Fibroblast of lung (primary cell): ENCODE data around the gene DPYSL4. TPM values are rescaled to one million over a fixed set of nuclear protein-coding genes. Genes with fewer than 3 reads are reported as not detected.

Source experiments
- DNase-seq, 2 donors: peaks; one replicate each; pipeline versions ENCODE4 v3.0.0 to v3.0.0-alpha.2; 2010; ENCODE audit warnings: low read depth in 2 of 2
- H2AFZ ChIP-seq: 2 replicates; pipeline ENCODE4 v1.5.1; 2012; ENCODE audit warnings: low read length, control low read depth, inconsistent platforms
- H3K27ac ChIP-seq: 2 replicates; pipeline ENCODE4 v1.5.1; 2011; ENCODE audit warnings: low read length, control low read depth; ENCODE audit not compliant: insufficient read depth
- H3K27me3 ChIP-seq: 2 replicates; pipeline ENCODE4 v1.5.1; 2011; ENCODE audit warnings: mild to moderate bottlenecking, low read length; ENCODE audit not compliant: control insufficient read depth, insufficient read depth
- H3K36me3 ChIP-seq: 2 replicates; pipeline ENCODE4 v1.5.1; 2011; ENCODE audit warnings: low read length; ENCODE audit not compliant: control insufficient read depth, insufficient read depth
- H3K4me1 ChIP-seq: 2 replicates; pipeline ENCODE4 v1.5.1; 2011; ENCODE audit warnings: low read length; ENCODE audit not compliant: control insufficient read depth, insufficient read depth; ENCODE audit errors: extremely low read depth
- H3K4me2 ChIP-seq: 2 replicates; pipeline ENCODE4 v1.5.1; 2011; ENCODE audit warnings: low read length, control low read depth; ENCODE audit not compliant: insufficient read depth; ENCODE audit errors: extremely low read depth
- H3K4me3 ChIP-seq, 4 experiments: fragments of 200-600 bp in 1 of 4; sonication (generic) in 1 of 4; replicated peaks in 1 of 4; 2 replicates each; pipeline ENCODE4 v1.5.1; 2011 to 2016; ENCODE audit warnings: low read length in 4 of 4, low read depth in 3 of 4, mild to moderate bottlenecking in 3 of 4, control low read depth in 2 of 4, inconsistent platforms in 1 of 4, mixed read lengths in 1 of 4; ENCODE audit not compliant: insufficient read depth in 1 of 4; ENCODE audit errors: control extremely low read depth in 1 of 4
- H3K79me2 ChIP-seq: 2 replicates; pipeline ENCODE4 v1.5.1; 2012; ENCODE audit warnings: mild to moderate bottlenecking, low read length, inconsistent platforms; ENCODE audit not compliant: control insufficient read depth, insufficient read depth
- H3K9ac ChIP-seq: 2 replicates; pipeline ENCODE4 v1.5.1; 2011; ENCODE audit warnings: mild to moderate bottlenecking, low read length, control low read depth; ENCODE audit not compliant: insufficient read depth
- H3K9me3 ChIP-seq: 2 replicates; pipeline ENCODE4 v1.5.1; 2012; ENCODE audit warnings: low read depth, low read length; ENCODE audit not compliant: control insufficient read depth, insufficient read depth
- H4K20me1 ChIP-seq: 2 replicates; pipeline ENCODE4 v1.5.1; 2011; ENCODE audit warnings: low read length; ENCODE audit not compliant: control insufficient read depth, insufficient read depth; ENCODE audit errors: extremely low read depth
- CTCF ChIP-seq, 2 donors: IDR thresholded peaks in 1 of 2; conservative IDR thresholded peaks in 1 of 2; 1 replicate in 1 of 2; 2 replicates in 1 of 2; pipeline ENCODE4 v1.5.1; 2011 to 2012; ENCODE audit warnings: low read length in 2 of 2, control low read depth in 1 of 2, inconsistent platforms in 1 of 2, low read depth in 1 of 2, mild to moderate bottlenecking in 1 of 2
- EZH2 ChIP-seq: IDR thresholded peaks from 2 replicates; pipeline ENCODE4 v1.5.1; 2012; ENCODE audit warnings: low read length, control low read depth, mild to moderate bottlenecking; ENCODE audit errors: missing control alignments
- polyA plus RNA-seq, 2 donors: library from polyadenylated mRNA; depleted of rRNA in 1 of 2; stranded (reverse) in 1 of 2; unstranded in 1 of 2; fragments of >200 nt; gene quantifications; 2 replicates each; pipeline ENCODE4 v1.2.1, GENCODE V29; 2011 to 2012; ENCODE audit warnings: missing spikeins in 1 of 2
- total RNA-seq: library from RNA; depleted of rRNA; stranded (reverse); fragments of >200 nt; gene quantifications from 2 replicates; pipeline ENCODE4 v1.2.1, GENCODE V29; 2014

DPYSL4 gene
- total and polyA plus RNA-seq, 2 donors (not counting 1 experiment from before 2014, with no cell fraction given), result 0.83 to 1.4 TPM

DNA sequence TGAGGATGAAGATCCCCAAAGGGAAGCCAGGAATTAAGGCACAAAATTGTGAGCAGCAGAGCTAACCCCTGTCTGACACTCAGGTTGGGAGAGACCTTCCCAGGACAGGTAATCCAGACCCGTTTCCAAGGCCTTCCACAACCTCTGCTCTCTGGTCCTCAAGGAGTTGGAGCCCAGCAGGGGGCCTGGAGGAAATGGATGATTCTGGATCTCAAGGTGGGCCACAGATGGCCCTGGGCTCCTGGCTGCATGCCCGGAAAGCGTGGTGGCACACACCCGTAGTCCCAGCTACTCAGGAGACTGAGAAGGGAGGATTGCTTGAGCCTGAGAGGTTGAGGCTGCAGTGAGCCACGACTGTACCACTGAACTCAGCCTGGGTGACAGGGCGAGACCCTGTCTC lies 42.3 kb downstream of the DPYSL4 start:
- DNase-seq, result no peak
- no peaks in the 10 kb centered on the region for H4K20me1 ChIP-seq
- no peak overlapping the region for H3K4me2 ChIP-seq
- H3K4me3 ChIP-seq, result no peak overlapping the region
- H3K36me3 ChIP-seq, result no peaks in the 10 kb centered on the region
- TF ChIP-seq EZH2 (no peak), CTCF (conservative IDR thresholded peaks at IDR 0.05 in 1 of 2, IDR thresholded peaks at IDR 0.05 in 1 of 2; ENCODE audit: low read depth in 1 of 2, low read length in 2 of 2) (no peak)
- no peaks in the 10 kb centered on the region for H3K4me1 ChIP-seq
- no peak overlapping the region for H2AFZ ChIP-seq
- H3K79me2 ChIP-seq, result no peaks in the 10 kb centered on the region
- no peak overlapping the region for H3K9ac ChIP-seq
- H3K9me3 ChIP-seq, result no peaks in the 10 kb centered on the region
- no peaks in the 10 kb centered on the region for H3K27me3 ChIP-seq
- H3K27ac ChIP-seq, result no peak overlapping the region

DNA sequence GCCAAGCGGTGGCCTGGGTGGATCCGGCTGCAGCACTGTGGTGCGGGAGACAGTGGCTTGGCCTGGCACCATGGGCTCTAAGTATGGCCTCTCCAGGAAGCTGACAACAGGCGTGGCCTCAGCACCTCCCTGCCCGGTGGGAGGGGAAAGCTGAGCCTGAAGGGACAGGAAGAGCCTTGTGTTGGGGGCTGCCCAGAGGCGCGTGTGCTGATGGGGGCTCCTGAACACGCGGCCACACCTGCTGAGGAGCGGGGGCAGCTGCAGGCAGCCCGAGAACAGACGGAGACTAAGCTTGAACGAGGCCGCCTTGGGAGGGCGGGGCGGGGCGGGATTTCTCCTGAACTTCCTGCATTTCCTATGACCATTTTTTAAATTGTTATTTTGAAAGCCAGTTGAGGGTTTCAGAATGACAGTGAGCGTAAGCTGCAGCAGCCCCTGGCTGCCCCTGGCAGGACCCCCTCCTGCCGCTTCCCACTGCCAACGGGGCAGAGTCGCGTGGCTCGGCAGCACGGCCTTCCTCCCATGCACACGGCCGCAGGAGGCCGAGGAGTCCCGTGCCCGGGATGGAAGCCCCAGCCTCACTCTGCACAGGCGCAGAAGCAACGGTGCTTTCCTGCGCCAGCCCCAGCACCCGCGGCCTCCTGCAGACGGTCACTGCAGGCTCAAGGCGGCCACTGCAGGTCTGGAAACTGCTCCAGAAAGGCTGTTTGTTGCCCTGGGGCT lies 43.2 kb downstream of the DPYSL4 start:
- DNase-seq, result peak; percentile 9 to 12
- H3K27me3 ChIP-seq, result no peaks in the 10 kb centered on the region
- H2AFZ ChIP-seq, result no peak overlapping the region
- H3K4me3 ChIP-seq, result no peak overlapping the region
- H3K9ac ChIP-seq, result no peak overlapping the region
- TF ChIP-seq CTCF (conservative IDR thresholded peaks at IDR 0.05 in 1 of 2, IDR thresholded peaks at IDR 0.05 in 1 of 2; ENCODE audit: low read depth in 1 of 2, low read length in 2 of 2) (no peak), EZH2 (no peak)
- no peaks in the 10 kb centered on the region for H4K20me1 ChIP-seq
- H3K27ac ChIP-seq, result no peak overlapping the region
- H3K9me3 ChIP-seq, result no peaks in the 10 kb centered on the region
- H3K4me1 ChIP-seq, result no peaks in the 10 kb centered on the region
- H3K79me2 ChIP-seq, result no peaks in the 10 kb centered on the region
- no peaks in the 10 kb centered on the region for H3K36me3 ChIP-seq
- H3K4me2 ChIP-seq, result no peak overlapping the region

GRCh38 chr10:132230557-132231210 lies 43.9 kb downstream of the DPYSL4 start:
- H3K36me3 ChIP-seq, result no peaks in the 10 kb centered on the region
- no peaks in the 10 kb centered on the region for H4K20me1 ChIP-seq
- H2AFZ ChIP-seq, result no peak overlapping the region
- no peak overlapping the region for H3K9ac ChIP-seq
- no peaks in the 10 kb centered on the region for H3K27me3 ChIP-seq
- H3K79me2 ChIP-seq, result no peaks in the 10 kb centered on the region
- DNase-seq, result no peak
- no peaks in the 10 kb centered on the region for H3K9me3 ChIP-seq
- H3K4me1 ChIP-seq, result no peaks in the 10 kb centered on the region
- no peak overlapping the region for H3K4me3 ChIP-seq
- no peak overlapping the region for H3K27ac ChIP-seq
- TF ChIP-seq CTCF (conservative IDR thresholded peaks at IDR 0.05 in 1 of 2, IDR thresholded peaks at IDR 0.05 in 1 of 2; ENCODE audit: low read depth in 1 of 2, low read length in 2 of 2), result no peak
- no peak for TF ChIP-seq EZH2
- H3K4me2 ChIP-seq, result no peak overlapping the region
